ENCODE results near the gene CCNC. TPM values are rescaled to one million over a fixed set of nuclear protein-coding genes. Genes with fewer than 3 reads are reported as not detected.

Gene CCNC
- total RNA-seq, 2 donors from 2014 or later = 44.2 to 45.5 TPM

GRCh38 chr6:99547526-99547925 lies 20.9 kb downstream of the CCNC start:
- no peaks in the 10 kb centered on the region for H3K27me3 Mint-ChIP-seq
- H3K4me3 Mint-ChIP-seq = no peak overlapping the region
- H3K9me3 Mint-ChIP-seq = no peaks in the 10 kb centered on the region
- ATAC-seq (no peak), DNase-seq (ENCODE audit: low spot score) (no peak)
- peaks cover 22% of the 10 kb centered on the region for H3K36me3 Mint-ChIP-seq
- H3K4me1 Mint-ChIP-seq (ENCODE audit: low read depth in 2 of 2) = peaks cover 0 to 9% of the 10 kb centered on the region in 2 donors
- H3K27ac Mint-ChIP-seq = peak overlapping the region in 1 of 2 donors; percentile 26

DNA sequence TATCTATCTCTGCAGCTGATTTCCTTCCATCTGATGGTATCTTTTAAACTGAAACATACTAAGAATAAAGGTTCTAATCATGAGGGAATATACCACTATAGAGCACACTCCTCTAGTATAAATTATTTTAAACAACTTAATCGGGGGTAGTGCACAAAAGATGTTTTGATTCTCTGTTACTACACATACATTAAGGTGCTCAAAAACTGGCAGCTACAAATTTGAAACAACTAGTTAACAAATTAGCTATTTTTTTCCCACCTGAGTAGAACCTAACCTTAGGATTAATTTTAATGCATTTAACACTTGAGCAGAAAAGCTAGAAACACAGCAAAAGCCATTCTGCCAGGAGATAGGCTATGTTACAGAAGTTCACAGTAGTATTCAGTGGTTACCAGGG lies 23.0 kb downstream of the CCNC start:
- no peak overlapping the region for H3K4me3 Mint-ChIP-seq
- no peak overlapping the region for H3K27ac Mint-ChIP-seq
- no peaks in the 10 kb centered on the region for H3K27me3 Mint-ChIP-seq
- peaks cover 26% of the 10 kb centered on the region for H3K36me3 Mint-ChIP-seq
- peaks cover 0 to 9% of the 10 kb centered on the region in 2 donors for H3K4me1 Mint-ChIP-seq (ENCODE audit: low read depth in 2 of 2)
- DNase-seq (ENCODE audit: low spot score) (no peak), ATAC-seq (no peak)
- H3K9me3 Mint-ChIP-seq = no peaks in the 10 kb centered on the region

- Mint-ChIP-seq H3K9me3 (no peaks in the 10 kb centered on the region), H3K4me3 (no peak overlapping the region), H3K27me3 (no peaks in the 10 kb centered on the region), H3K4me1 (ENCODE audit: low read depth in 2 of 2) (peaks cover 0 to 9% of the 10 kb centered on the region in 2 donors), H3K27ac (no peak overlapping the region), H3K36me3 (peaks cover 26% of the 10 kb centered on the region)
- no peak for ATAC-seq
- no peak for DNase-seq (ENCODE audit: low spot score)
These were observed 24.5 kb downstream of the CCNC start for GRCh38 chr6:99543968-99544367.

- no peak for DNase-seq (ENCODE audit: low spot score)
- Mint-ChIP-seq H3K27ac (no peak overlapping the region), H3K27me3 (no peaks in the 10 kb centered on the region), H3K36me3 (no peaks in the 10 kb centered on the region), H3K4me3 (no peak overlapping the region), H3K4me1 (ENCODE audit: low read depth in 2 of 2) (no peaks in the 10 kb centered on the region), H3K9me3 (no peaks in the 10 kb centered on the region)
- no peak for ATAC-seq
These were observed 37.8 kb downstream of the CCNC start for GRCh38 chr6:99530627-99531026.

GRCh38 chr6:99522531-99522930 lies 45.9 kb downstream of the CCNC start:
- Mint-ChIP-seq H3K9me3 (no peaks in the 10 kb centered on the region), H3K27me3 (no peaks in the 10 kb centered on the region), H3K4me1 (ENCODE audit: low read depth in 2 of 2) (peaks cover 16 to 23% of the 10 kb centered on the region in 2 donors), H3K4me3 (no peak overlapping the region), H3K36me3 (no peaks in the 10 kb centered on the region), H3K27ac (no peak overlapping the region)
- DNase-seq (ENCODE audit: low spot score) (no peak), ATAC-seq (no peak)

- DNase-seq (ENCODE audit: low spot score) = no peak
- ATAC-seq = peak; percentile 2 to 21
- Mint-ChIP-seq H3K4me1 (ENCODE audit: low read depth in 2 of 2) (peaks cover 16 to 23% of the 10 kb centered on the region in 2 donors), H3K4me3 (peak overlapping the region; percentile 96), H3K27me3 (no peaks in the 10 kb centered on the region), H3K9me3 (no peaks in the 10 kb centered on the region), H3K36me3 (no peaks in the 10 kb centered on the region), H3K27ac (peak overlapping the region; percentile 92 to 97)
These were observed 46.8 kb downstream of the CCNC start for GRCh38 chr6:99521633-99522151.

- H3K27me3 Mint-ChIP-seq = no peaks in the 10 kb centered on the region
- ATAC-seq = peak; percentile 99 to 100
- DNase-seq (ENCODE audit: low spot score) = peak; percentile 91
- H3K9me3 Mint-ChIP-seq = no peaks in the 10 kb centered on the region
- no peaks in the 10 kb centered on the region for H3K36me3 Mint-ChIP-seq
- H3K4me3 Mint-ChIP-seq = peak overlapping the region; percentile 96
- H3K27ac Mint-ChIP-seq = peak overlapping the region; percentile 92 to 97
- H3K4me1 Mint-ChIP-seq (ENCODE audit: low read depth in 2 of 2) = peaks cover 19 to 26% of the 10 kb centered on the region in 2 donors
These were observed 47.4 kb downstream of the CCNC start for GRCh38 chr6:99520855-99521632.

DNA sequence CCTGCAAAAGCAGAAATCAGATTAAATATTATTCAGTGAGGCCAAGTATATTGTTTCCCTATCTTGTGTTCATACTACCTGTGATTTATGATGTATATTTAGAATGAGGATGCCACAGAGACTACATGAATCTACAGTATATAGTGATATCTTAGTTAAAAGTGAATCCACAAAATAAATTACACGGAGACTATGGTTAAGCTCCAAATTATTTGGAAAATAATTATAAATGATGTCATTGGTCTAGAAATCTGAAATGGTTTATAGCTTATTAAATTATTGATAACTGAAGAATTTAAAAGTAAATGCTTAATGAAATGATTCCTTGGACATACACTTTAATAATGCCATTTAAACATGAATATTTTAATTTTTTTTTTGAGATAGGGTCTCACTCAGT lies 49.0 kb downstream of the CCNC start:
- DNase-seq (ENCODE audit: low spot score) (no peak), ATAC-seq (no peak)
- Mint-ChIP-seq H3K9me3 (no peaks in the 10 kb centered on the region), H3K27ac (no peak overlapping the region), H3K36me3 (no peaks in the 10 kb centered on the region), H3K4me3 (no peak overlapping the region), H3K27me3 (no peaks in the 10 kb centered on the region), H3K4me1 (ENCODE audit: low read depth in 2 of 2) (peaks cover 26 to 32% of the 10 kb centered on the region in 2 donors)

DNA sequence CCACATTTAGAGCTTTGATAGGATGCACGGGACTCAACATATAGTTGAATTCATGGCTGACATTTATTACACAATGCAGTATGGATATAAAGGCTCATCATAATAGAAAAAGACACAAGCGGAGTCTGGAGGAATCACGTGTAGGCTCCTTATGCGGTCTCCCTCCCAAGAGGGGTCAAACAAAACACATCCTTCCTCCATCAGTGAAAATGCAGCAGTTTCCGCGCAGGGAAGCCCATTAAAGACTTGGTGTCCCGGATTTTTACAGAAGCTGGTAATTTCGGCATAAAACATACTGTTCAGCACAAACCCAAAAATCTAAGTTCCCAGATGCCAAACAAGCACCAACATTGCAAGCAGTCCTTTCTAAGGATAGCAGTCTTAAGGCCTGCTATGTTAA lies 54.4 kb downstream of the CCNC start:
- Mint-ChIP-seq H3K4me3 (peak overlapping the region; percentile 97), H3K27ac (peak overlapping the region in 1 of 2 donors; percentile 75), H3K9me3 (no peaks in the 10 kb centered on the region), H3K4me1 (ENCODE audit: low read depth in 2 of 2) (peaks cover 15 to 30% of the 10 kb centered on the region in 2 donors), H3K36me3 (no peaks in the 10 kb centered on the region), H3K27me3 (no peaks in the 10 kb centered on the region)
- DNase-seq (ENCODE audit: low spot score) (no peak), ATAC-seq (no peak)

DNA sequence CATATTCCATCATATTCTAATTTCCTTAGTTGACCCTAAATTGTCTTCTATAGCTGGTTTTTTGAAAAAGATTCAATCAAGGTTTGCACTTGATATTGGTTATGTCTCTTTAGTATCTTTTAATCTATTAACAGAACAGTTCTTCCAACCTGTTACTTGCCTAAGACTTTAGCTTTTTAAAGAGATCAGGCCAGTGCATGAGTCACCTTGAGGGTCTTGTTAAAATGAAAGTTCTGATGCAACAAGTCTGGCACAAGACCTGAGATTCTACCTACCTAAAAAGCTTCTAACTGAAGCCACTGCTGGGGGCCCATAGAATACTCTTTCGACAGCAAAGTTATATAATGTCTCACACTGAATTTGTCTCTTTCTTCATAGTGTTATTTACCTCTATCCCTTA lies 56.4 kb downstream of the CCNC start:
- Mint-ChIP-seq H3K4me1 (ENCODE audit: low read depth in 2 of 2) (peaks cover 15 to 30% of the 10 kb centered on the region in 2 donors), H3K36me3 (no peaks in the 10 kb centered on the region), H3K9me3 (no peaks in the 10 kb centered on the region), H3K27me3 (no peaks in the 10 kb centered on the region), H3K4me3 (no peak overlapping the region), H3K27ac (no peak overlapping the region)
- no peak for ATAC-seq
- no peak for DNase-seq (ENCODE audit: low spot score)

DNA sequence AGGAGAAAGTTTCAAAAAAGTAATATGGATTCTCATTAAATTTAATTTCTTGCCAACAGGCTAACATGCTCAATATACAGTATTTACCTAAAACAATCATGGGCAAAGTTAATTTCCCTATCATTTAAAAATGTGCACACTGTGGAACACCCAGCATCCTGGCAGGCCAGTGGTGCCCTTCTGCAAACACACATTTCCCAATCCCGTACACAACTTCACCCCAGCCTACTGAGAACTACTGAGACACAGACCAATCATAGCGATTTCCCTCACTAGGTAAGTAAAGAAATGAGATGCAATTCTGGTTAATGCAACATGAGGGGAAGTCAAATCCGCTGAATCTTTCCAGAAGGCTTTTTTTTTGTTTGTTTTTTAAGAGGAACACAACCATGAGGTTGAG lies 60.8 kb downstream of the CCNC start:
- Mint-ChIP-seq H3K9me3 (no peaks in the 10 kb centered on the region), H3K36me3 (peaks cover 9% of the 10 kb centered on the region), H3K27ac (no peak overlapping the region), H3K27me3 (no peaks in the 10 kb centered on the region), H3K4me1 (ENCODE audit: low read depth in 2 of 2) (peaks cover under 1 to 4% of the 10 kb centered on the region in 2 donors), H3K4me3 (no peak overlapping the region)
- DNase-seq (ENCODE audit: low spot score) (no peak), ATAC-seq (no peak)

DNA sequence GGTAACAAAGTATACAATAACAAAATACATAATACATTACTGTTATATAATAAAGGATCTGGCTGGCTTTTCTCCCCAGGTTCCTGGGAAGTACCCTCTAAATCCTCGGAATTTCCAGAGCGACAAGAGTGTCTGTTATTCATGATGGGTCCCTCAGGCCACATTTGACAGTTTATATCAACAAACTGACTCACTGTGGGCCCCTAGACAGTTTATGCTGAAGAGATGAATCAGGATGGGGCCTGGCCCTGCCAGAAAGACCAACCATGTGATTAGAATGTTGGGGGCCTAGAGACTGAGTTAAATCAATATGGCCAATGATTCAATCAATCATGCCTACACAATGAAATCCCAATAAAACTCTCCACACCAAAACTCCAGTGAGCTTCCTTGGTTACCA lies 66.7 kb downstream of the CCNC start:
- H3K4me3 Mint-ChIP-seq = no peak overlapping the region
- H3K36me3 Mint-ChIP-seq = peaks cover 9% of the 10 kb centered on the region
- no peaks in the 10 kb centered on the region for H3K4me1 Mint-ChIP-seq (ENCODE audit: low read depth in 2 of 2)
- no peaks in the 10 kb centered on the region for H3K27me3 Mint-ChIP-seq
- ATAC-seq (no peak), DNase-seq (ENCODE audit: low spot score) (no peak)
- H3K9me3 Mint-ChIP-seq = no peaks in the 10 kb centered on the region
- H3K27ac Mint-ChIP-seq = no peak overlapping the region

GRCh38 chr6:99498421-99498820 lies 70.0 kb downstream of the CCNC start:
- Mint-ChIP-seq H3K36me3 (no peaks in the 10 kb centered on the region), H3K27ac (no peak overlapping the region), H3K27me3 (no peaks in the 10 kb centered on the region), H3K9me3 (no peaks in the 10 kb centered on the region), H3K4me1 (ENCODE audit: low read depth in 2 of 2) (no peaks in the 10 kb centered on the region), H3K4me3 (no peak overlapping the region)
- DNase-seq (ENCODE audit: low spot score) (no peak), ATAC-seq (no peak)

DNA sequence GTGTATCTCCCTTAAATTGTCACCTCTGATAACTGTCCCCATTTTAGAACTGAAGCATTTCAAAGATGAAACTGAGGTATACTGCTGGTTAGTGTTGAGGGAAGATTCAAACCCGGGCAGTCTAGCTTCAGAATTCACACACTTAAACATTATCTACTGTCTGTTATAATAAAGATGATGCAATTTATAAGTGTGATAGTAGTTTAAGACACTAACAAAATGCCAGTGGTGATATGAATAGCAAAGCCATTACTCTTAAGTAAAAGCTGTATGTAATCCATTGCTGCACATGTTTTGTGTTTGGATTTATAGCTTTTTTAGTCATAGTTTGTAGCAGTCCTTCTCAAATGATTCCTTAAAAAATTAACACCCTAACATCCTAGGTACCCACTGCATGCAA lies 73.0 kb downstream of the CCNC start:
- no peak for DNase-seq (ENCODE audit: low spot score)
- Mint-ChIP-seq H3K4me3 (no peak overlapping the region), H3K4me1 (ENCODE audit: low read depth in 2 of 2) (no peaks in the 10 kb centered on the region), H3K9me3 (no peaks in the 10 kb centered on the region), H3K36me3 (no peaks in the 10 kb centered on the region), H3K27me3 (no peaks in the 10 kb centered on the region), H3K27ac (no peak overlapping the region)
- no peak for ATAC-seq

Data from natural killer cell treated with Interleukin-12 subunit alpha and Interleukin-12 subunit beta and Interleukin-15 and Interleukin-18, amount 100 ng/mL, for 72 hours (primary cell).